ENCODE results near the gene DNAJB8. TPM values are rescaled to one million over a fixed set of nuclear protein-coding genes. Genes with fewer than 3 reads are reported as not detected.

The DNAJB8 gene
- total RNA-seq, 1 donor from 2014 or later: not detected

DNA sequence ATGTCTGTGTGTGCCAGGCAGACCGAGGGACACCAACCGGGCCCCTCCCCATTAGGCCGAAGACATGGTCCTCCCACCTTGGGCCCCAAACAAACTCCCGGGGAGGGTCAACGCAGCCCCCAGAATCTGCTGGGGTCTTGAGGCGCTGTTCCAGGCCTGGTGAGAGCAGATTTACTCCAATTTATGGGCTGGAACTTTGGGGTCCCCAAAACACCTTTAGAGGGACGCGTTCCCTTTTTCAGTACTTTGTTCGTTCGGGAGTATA lies 23.9 kb upstream of the DNAJB8 start:
- H3K27me3 ChIP-seq (ENCODE audit: insufficient read depth, low read length): peaks cover 81% of the 10 kb centered on the region
- H3K9me3 ChIP-seq (ENCODE audit: insufficient read depth, low read depth, low read length): no peaks in the 10 kb centered on the region
- no peak for DNase-seq (ENCODE audit: low read depth)
- H3K4me1 ChIP-seq (ENCODE audit: insufficient read depth, low read length): peaks cover 15% of the 10 kb centered on the region
- H2AFZ ChIP-seq (ENCODE audit: low read depth, low read length): no peak overlapping the region
- Mint-ChIP-seq H3K9me3 (ENCODE audit: unreplicated experiment) (peaks cover 2% of the 10 kb centered on the region), H3K4me1 (ENCODE audit: low read depth, unreplicated experiment) (no peaks in the 10 kb centered on the region), H3K27me3 (ENCODE audit: low read depth, unreplicated experiment) (peaks cover 59% of the 10 kb centered on the region), H3K36me3 (ENCODE audit: low read depth, unreplicated experiment) (no peaks in the 10 kb centered on the region), H3K4me3 (ENCODE audit: unreplicated experiment) (no peak overlapping the region), H3K27ac (ENCODE audit: unreplicated experiment) (no peak overlapping the region)
- no peaks in the 10 kb centered on the region for H3K36me3 ChIP-seq (ENCODE audit: insufficient read depth, low read length)
- peak overlapping the region; percentile 89 for H3K4me2 ChIP-seq (ENCODE audit: low read length)
- no peak for FAIRE-seq
- H3K4me3 ChIP-seq (ENCODE audit: insufficient read depth, low read depth, low read length): no peak overlapping the region
- H3K9ac ChIP-seq (ENCODE audit: low read length): peak overlapping the region; percentile 62
- H3K79me2 ChIP-seq (ENCODE audit: insufficient read depth, low read length): peaks cover 12% of the 10 kb centered on the region
- TF ChIP-seq EZH2 (IDR thresholded peaks at IDR 0.05; ENCODE audit: insufficient read depth, low read length): no peak
- TF ChIP-seq, protein P1, sequence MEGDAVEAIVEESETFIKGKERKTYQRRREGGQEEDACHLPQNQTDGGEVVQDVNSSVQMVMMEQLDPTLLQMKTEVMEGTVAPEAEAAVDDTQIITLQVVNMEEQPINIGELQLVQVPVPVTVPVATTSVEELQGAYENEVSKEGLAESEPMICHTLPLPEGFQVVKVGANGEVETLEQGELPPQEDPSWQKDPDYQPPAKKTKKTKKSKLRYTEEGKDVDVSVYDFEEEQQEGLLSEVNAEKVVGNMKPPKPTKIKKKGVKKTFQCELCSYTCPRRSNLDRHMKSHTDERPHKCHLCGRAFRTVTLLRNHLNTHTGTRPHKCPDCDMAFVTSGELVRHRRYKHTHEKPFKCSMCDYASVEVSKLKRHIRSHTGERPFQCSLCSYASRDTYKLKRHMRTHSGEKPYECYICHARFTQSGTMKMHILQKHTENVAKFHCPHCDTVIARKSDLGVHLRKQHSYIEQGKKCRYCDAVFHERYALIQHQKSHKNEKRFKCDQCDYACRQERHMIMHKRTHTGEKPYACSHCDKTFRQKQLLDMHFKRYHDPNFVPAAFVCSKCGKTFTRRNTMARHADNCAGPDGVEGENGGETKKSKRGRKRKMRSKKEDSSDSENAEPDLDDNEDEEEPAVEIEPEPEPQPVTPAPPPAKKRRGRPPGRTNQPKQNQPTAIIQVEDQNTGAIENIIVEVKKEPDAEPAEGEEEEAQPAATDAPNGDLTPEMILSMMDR (IDR thresholded peaks at IDR 0.05; ENCODE audit: insufficient read depth, low read depth, low read length): no peak
- peaks cover 36% of the 10 kb centered on the region for H4K20me1 ChIP-seq (ENCODE audit: insufficient read depth, low read length)
- H3K27ac ChIP-seq (ENCODE audit: low read depth, low read length): no peak overlapping the region

- no peak overlapping the region for H3K4me3 Mint-ChIP-seq (ENCODE audit: unreplicated experiment)
- no peak overlapping the region for H3K27ac Mint-ChIP-seq (ENCODE audit: unreplicated experiment)
- Histone ChIP-seq H3K4me2 (ENCODE audit: low read length) (peak overlapping the region; percentile 89), H3K4me3 (ENCODE audit: insufficient read depth, low read depth, low read length) (peak overlapping the region; percentile 52), H3K79me2 (ENCODE audit: insufficient read depth, low read length) (peaks cover 12% of the 10 kb centered on the region), H3K36me3 (ENCODE audit: insufficient read depth, low read length) (no peaks in the 10 kb centered on the region), H3K27me3 (ENCODE audit: insufficient read depth, low read length) (peaks cover 81% of the 10 kb centered on the region), H3K9ac (ENCODE audit: low read length) (peak overlapping the region; percentile 62), H4K20me1 (ENCODE audit: insufficient read depth, low read length) (peaks cover 38% of the 10 kb centered on the region), H3K4me1 (ENCODE audit: insufficient read depth, low read length) (peaks cover 15% of the 10 kb centered on the region), H2AFZ (ENCODE audit: low read depth, low read length) (peak overlapping the region; percentile 60), H3K9me3 (ENCODE audit: insufficient read depth, low read depth, low read length) (no peaks in the 10 kb centered on the region), H3K27ac (ENCODE audit: low read depth, low read length) (peak overlapping the region; percentile 12)
- H3K9me3 Mint-ChIP-seq (ENCODE audit: unreplicated experiment): peaks cover 4% of the 10 kb centered on the region
- no peak for FAIRE-seq
- no peaks in the 10 kb centered on the region for H3K4me1 Mint-ChIP-seq (ENCODE audit: low read depth, unreplicated experiment)
- H3K27me3 Mint-ChIP-seq (ENCODE audit: low read depth, unreplicated experiment): peaks cover 59% of the 10 kb centered on the region
- DNase-seq (ENCODE audit: low read depth): no peak
- TF ChIP-seq, protein P1 (IDR thresholded peaks at IDR 0.05; ENCODE audit: insufficient read depth, low read depth, low read length): no peak
- peak; percentile 84 for TF ChIP-seq EZH2 (IDR thresholded peaks at IDR 0.05; ENCODE audit: insufficient read depth, low read length)
- no peaks in the 10 kb centered on the region for H3K36me3 Mint-ChIP-seq (ENCODE audit: low read depth, unreplicated experiment)
Observed at GRCh38 chr3:128489927-128490649, 23.4 kb upstream of the DNAJB8 start.

DNA sequence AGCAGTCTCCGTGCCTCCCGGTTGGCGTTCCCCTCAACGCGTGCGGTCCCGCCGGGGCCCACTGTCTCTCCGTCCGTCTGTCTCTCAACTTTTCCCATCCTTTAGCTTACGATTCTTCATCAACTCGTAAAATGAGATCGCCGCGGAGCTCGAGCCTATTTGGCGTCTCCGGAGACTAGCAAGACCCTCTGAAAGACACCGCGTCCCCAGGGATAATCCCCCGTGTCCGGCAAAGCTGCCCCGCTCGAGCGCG lies 22.9 kb upstream of the DNAJB8 start:
- H3K27me3 ChIP-seq (ENCODE audit: insufficient read depth, low read length): peaks cover 81% of the 10 kb centered on the region
- peaks cover 15% of the 10 kb centered on the region for H3K4me1 ChIP-seq (ENCODE audit: insufficient read depth, low read length)
- peaks cover 12% of the 10 kb centered on the region for H3K79me2 ChIP-seq (ENCODE audit: insufficient read depth, low read length)
- peak overlapping the region; percentile 62 for H3K9ac ChIP-seq (ENCODE audit: low read length)
- H3K36me3 Mint-ChIP-seq (ENCODE audit: low read depth, unreplicated experiment): no peaks in the 10 kb centered on the region
- H4K20me1 ChIP-seq (ENCODE audit: insufficient read depth, low read length): peaks cover 42% of the 10 kb centered on the region
- H3K4me3 ChIP-seq (ENCODE audit: insufficient read depth, low read depth, low read length): peak overlapping the region; percentile 52
- no peak overlapping the region for H3K27ac Mint-ChIP-seq (ENCODE audit: unreplicated experiment)
- H3K27ac ChIP-seq (ENCODE audit: low read depth, low read length): no peak overlapping the region
- H3K4me2 ChIP-seq (ENCODE audit: low read length): peak overlapping the region; percentile 89
- H3K9me3 ChIP-seq (ENCODE audit: insufficient read depth, low read depth, low read length): no peaks in the 10 kb centered on the region
- H3K27me3 Mint-ChIP-seq (ENCODE audit: low read depth, unreplicated experiment): peaks cover 60% of the 10 kb centered on the region
- FAIRE-seq (no peak), DNase-seq (ENCODE audit: low read depth) (no peak)
- H3K4me1 Mint-ChIP-seq (ENCODE audit: low read depth, unreplicated experiment): no peaks in the 10 kb centered on the region
- H2AFZ ChIP-seq (ENCODE audit: low read depth, low read length): peak overlapping the region; percentile 60
- peaks cover 4% of the 10 kb centered on the region for H3K9me3 Mint-ChIP-seq (ENCODE audit: unreplicated experiment)
- H3K36me3 ChIP-seq (ENCODE audit: insufficient read depth, low read length): no peaks in the 10 kb centered on the region
- TF ChIP-seq EZH2 (IDR thresholded peaks at IDR 0.05; ENCODE audit: insufficient read depth, low read length): peak; percentile 97
- TF ChIP-seq, protein P1 (IDR thresholded peaks at IDR 0.05; ENCODE audit: insufficient read depth, low read depth, low read length): no peak
- no peak overlapping the region for H3K4me3 Mint-ChIP-seq (ENCODE audit: unreplicated experiment)
